ENCODE results near the gene MYO1D.

- TF ChIP-seq CTCF (IDR thresholded peaks at IDR 0.05) = no peak
- TF ChIP-seq POLR2A (IDR thresholded peaks at IDR 0.05) = no peak
These were observed 248.5 kb downstream of the MYO1D start for GRCh38 chr17:32628271-32629044.

Measured in body of pancreas (tissue), 4 donors.